GM13976 (cell line): ENCODE results near the gene KLRK1.
"Not testable (repeated sequence)": the region's sequence is repeated elsewhere in the genome, so short reads cannot be mapped to it uniquely, and the experiment has no call there.

Experiments
- DNase-seq: peaks from one replicate; pipeline ENCODE4 v3.0.0; 2012; ENCODE audit warnings: low spot score
- CTCF ChIP-seq: IDR thresholded peaks from 2 replicates; pipeline ENCODE4 v1.5.1; 2012; ENCODE audit warnings: borderline replicate concordance, mild to moderate bottlenecking; ENCODE audit not compliant: insufficient read depth; ENCODE audit errors: extremely low read depth, missing control alignments, control extremely low read depth
- in situ Hi-C: fragments of 300-500 bp; cut with MboI; formaldehyde crosslinking; loops from one replicate; pipeline ENCODE4 v1.12.0; 2022; ENCODE audit warnings: low sequenced_read_pairs, mixed read lengths, inconsistent platforms; ENCODE audit not compliant: unreplicated experiment

KLRK1 gene

GRCh38 chr12:10389904-10390303 is at the start of gene KLRK1:
KLRK1 (minus strand) TSS chr12:10390041; CDS start chr12:10388810, 1,231 bp downstream.
- no peak for DNase-seq
- TF ChIP-seq CTCF = no peak
- in situ Hi-C loops = no loop called here

- in situ Hi-C loops, DNase-seq: not testable (repeated sequence)
Measured at GRCh38 chr12:10437601-10438000, 47.8 kb upstream of the KLRK1 start.

GRCh38 chr12:10435816-10436215 is 46.0 kb upstream of the KLRK1 start, which contains the start of gene KLRC2:
KLRC2 (minus strand) TSS chr12:10436010; CDS start chr12:10435986, 24 bp downstream.
- in situ Hi-C loops, DNase-seq: not testable (repeated sequence)

GRCh38 chr12:10430623-10431022 is 40.8 kb upstream of the KLRK1 start:
- DNase-seq, in situ Hi-C loops: not testable (repeated sequence)

GRCh38 chr12:10425938-10426337 is 36.1 kb upstream of the KLRK1 start:
- DNase-seq, in situ Hi-C loops: not testable (repeated sequence)

- DNase-seq, in situ Hi-C loops: not testable (repeated sequence)
Measured at GRCh38 chr12:10424260-10424899, 34.5 kb upstream of the KLRK1 start.

GRCh38 chr12:10422159-10422558 is 32.3 kb upstream of the KLRK1 start:
- DNase-seq, in situ Hi-C loops: not testable (repeated sequence)

GRCh38 chr12:10420334-10420733 is 30.5 kb upstream of the KLRK1 start, which contains the start of gene KLRC3:
KLRC3 (minus strand) TSS chr12:10420595; CDS start chr12:10420550, 45 bp downstream.
- in situ Hi-C loops, DNase-seq: not testable (repeated sequence)

GRCh38 chr12:10409392-10409791 is 19.6 kb upstream of the KLRK1 start, which contains the start of gene KLRC4:
KLRC4 (minus strand) TSS chr12:10409757; CDS start chr12:10409575, 182 bp downstream.
- no peak for DNase-seq
- in situ Hi-C loops = no loop called here
- no peak for TF ChIP-seq CTCF

- DNase-seq = no peak
- in situ Hi-C loops = no loop called here
- no peak for TF ChIP-seq CTCF
Measured at GRCh38 chr12:10408842-10409241, 19.0 kb upstream of the KLRK1 start.
